HepG2 (cell line): ENCODE measurements around the gene SSBP2. TPM values are rescaled to one million over a fixed set of nuclear protein-coding genes. Genes with fewer than 3 reads are reported as not detected.

Source experiments
- ATAC-seq: fragments of 200-7000 bp; cut with Tn5 transposase; 3 replicates; pipeline ENCODE4 v1.9.1; 2020; ENCODE audit warnings: mild to moderate bottlenecking, moderate library complexity
- BruUV-seq: library from RNA; stranded (reverse); fragments of 400-500 nt; replicated peaks from 2 replicates; lab custom pipeline; 2021; lab: Mats Ljungman, UMichigan
- CTCF ChIA-PET: fragments of 300-600 bp; formaldehyde crosslinking; extraction: SDS; loops from one replicate; lab custom pipeline; 2021; ENCODE audit warnings: low total read pairs, inconsistent platforms, low intra/inter-chr PET ratio; lab: Yijun Ruan, JAX
- POLR2A ChIA-PET: fragments of 350-600 bp; sonication (Branson Sonifier 250); formaldehyde crosslinking; loops from one replicate; lab custom pipeline; 2020; ENCODE audit warnings: antibody characterized with exemption, inconsistent platforms; lab: Yijun Ruan, JAX
- DNase-seq: peaks from one replicate; pipeline ENCODE4 v3.0.0-alpha.2; 2015; ENCODE audit warnings: low spot score
- FAIRE-seq: peaks from 3 replicates; lab custom pipeline; 2011; peaks lifted over from hg19 to GRCh38; lab: Jason Lieb, UNC
- H2AFZ ChIP-seq: one replicate; pipeline ENCODE4 v1.6.1; 2011; ENCODE audit warnings: low read length, inconsistent platforms
- H3K27ac ChIP-seq: fragments of 300-600 bp; 3 replicates; pipeline ENCODE4 v1.8.0; 2011; ENCODE audit warnings: mixed run types, mild to moderate bottlenecking, mixed read lengths, low read length, inconsistent platforms; ENCODE audit not compliant: insufficient read depth; ENCODE audit errors: extremely low read length
- H3K27me3 ChIP-seq, 2 experiments: fragments of 200-600 bp in 1 of 2; 2 replicates in 1 of 2; 3 replicates in 1 of 2; pipeline versions ENCODE4 v1.6.0 to v1.8.0; 2011; ENCODE audit warnings: low read length in 2 of 2, mild to moderate bottlenecking in 2 of 2, moderate library complexity in 2 of 2, inconsistent platforms in 1 of 2; ENCODE audit not compliant: insufficient read depth in 2 of 2, control insufficient read depth in 1 of 2
- H3K36me3 ChIP-seq, 2 experiments: fragments of 200-600 bp in 1 of 2; replicated peaks in 1 of 2; 2 replicates in 1 of 2; 3 replicates in 1 of 2; pipeline versions ENCODE4 v1.5.1 to v1.8.0; 2011; ENCODE audit warnings: low read length in 2 of 2, inconsistent platforms in 1 of 2; ENCODE audit not compliant: insufficient read depth in 2 of 2, control insufficient read depth in 1 of 2
- H3K4me1 ChIP-seq: 2 replicates; pipeline ENCODE4 v1.5.1; 2012; ENCODE audit warnings: low read length, inconsistent platforms; ENCODE audit not compliant: insufficient read depth
- H3K4me2 ChIP-seq: 2 replicates; pipeline ENCODE4 v1.6.0; 2011; ENCODE audit warnings: low read depth, low read length, inconsistent platforms
- H3K4me3 ChIP-seq, 3 experiments: fragments of 200-600 bp in 1 of 3; sonication (generic), shearing (Covaris generic) in 1 of 3; replicated peaks in 1 of 3; 2 replicates each; pipeline ENCODE4 v1.5.1; 2011 to 2016; ENCODE audit warnings: low read length in 3 of 3, inconsistent platforms in 2 of 3, low read depth in 2 of 3, mild to moderate bottlenecking in 2 of 3, control low read depth in 1 of 3, mixed read lengths in 1 of 3; ENCODE audit not compliant: insufficient read depth in 1 of 3
- H3K79me2 ChIP-seq: one replicate; pipeline ENCODE4 v1.6.1; 2011; ENCODE audit warnings: low read length, inconsistent platforms; ENCODE audit not compliant: insufficient read depth
- H3K9ac ChIP-seq: 2 replicates; pipeline ENCODE4 v1.6.0; 2011; ENCODE audit warnings: mild to moderate bottlenecking, low read depth, low read length, inconsistent platforms; ENCODE audit not compliant: insufficient read depth
- H3K9me3 ChIP-seq: 2 replicates; pipeline ENCODE4 v1.5.1; 2012; ENCODE audit warnings: mild to moderate bottlenecking, low read length
- H4K20me1 ChIP-seq: 2 replicates; pipeline ENCODE4 v1.6.0; 2011; ENCODE audit warnings: inconsistent platforms, mild to moderate bottlenecking, low read length, moderate library complexity; ENCODE audit not compliant: insufficient read depth
- ATF7 ChIP-seq, 2 experiments: fragments of 450-650 bp in 1 of 2; sonication (generic) in 1 of 2; formaldehyde crosslinking in 1 of 2; IDR thresholded peaks; 2 replicates each; pipeline versions ENCODE4 v1.4.0 to v1.6.1; 2016 to 2020; ENCODE audit warnings: antibody characterized with exemption in 1 of 2, mild to moderate bottlenecking in 1 of 2, missing genetic modification reagents in 1 of 2
- ATF7-NPFF ChIP-seq: sonication (generic); formaldehyde crosslinking; IDR thresholded peaks from 2 replicates; pipeline ENCODE4 v1.8.1; 2023; ENCODE audit warnings: mild to moderate bottlenecking, low read depth, missing genetic modification reagents, moderate library complexity
- CHD4 ChIP-seq: fragments of 200-600 bp; sonication (generic); IDR thresholded peaks from 2 replicates; pipeline ENCODE4 v1.7.0; 2017; ENCODE audit warnings: mild to moderate bottlenecking, low read length, borderline replicate concordance
- DMAP1 ChIP-seq: IDR thresholded peaks from 2 replicates; pipeline ENCODE4 v1.6.1; 2016
- ELF1 ChIP-seq: sonication (generic); formaldehyde crosslinking; IDR thresholded peaks from 2 replicates; pipeline ENCODE4 v1.4.0; 2020; ENCODE audit warnings: missing genetic modification reagents
- FLYWCH1 ChIP-seq: sonication (generic); formaldehyde crosslinking; IDR thresholded peaks from 2 replicates; pipeline ENCODE4 v1.8.1; 2023; ENCODE audit warnings: mild to moderate bottlenecking, missing genetic modification reagents
- NR2F6 ChIP-seq, 2 experiments: IDR thresholded peaks; 2 replicates each; pipeline ENCODE4 v1.6.1; 2016; ENCODE audit warnings: antibody characterized with exemption in 1 of 2, mild to moderate bottlenecking in 1 of 2
- SALL1 ChIP-seq: sonication (generic); formaldehyde crosslinking; IDR thresholded peaks from 2 replicates; pipeline ENCODE4 v1.8.0; 2022; ENCODE audit warnings: mild to moderate bottlenecking, missing genetic modification reagents
- YEATS2 ChIP-seq: sonication (generic); formaldehyde crosslinking; IDR thresholded peaks from 2 replicates; pipeline ENCODE4 v1.4.0; 2020; ENCODE audit warnings: missing genetic modification reagents, borderline replicate concordance
- ZKSCAN1 ChIP-seq: fragments of 150-350 bp; IDR thresholded peaks from 2 replicates; pipeline ENCODE4 v1.6.1; 2014; ENCODE audit warnings: low read length
- ZNF432 ChIP-seq: sonication (generic); formaldehyde crosslinking; IDR thresholded peaks from 2 replicates; pipeline ENCODE4 v1.5.0; 2020; ENCODE audit warnings: missing genetic modification reagents, mild to moderate bottlenecking, borderline replicate concordance
- ZNF564 ChIP-seq: sonication (generic); formaldehyde crosslinking; IDR thresholded peaks from 2 replicates; pipeline ENCODE4 v1.8.1; 2023; ENCODE audit warnings: mild to moderate bottlenecking, missing genetic modification reagents
- ZNF670 ChIP-seq: sonication (generic); formaldehyde crosslinking; IDR thresholded peaks from 2 replicates; pipeline ENCODE4 v1.8.0; 2022; ENCODE audit warnings: mild to moderate bottlenecking, missing genetic modification reagents, borderline replicate concordance
- WGBS: methylation state at CpG from one replicate; pipeline ENCODE4 v1.1.6; 2017; ENCODE audit warnings: low lambda C conversion rate; 5-methylcytosine and 5-hydroxymethylcytosine counted together
- in situ Hi-C: cut with HindIII; loops from 2 replicates; pipeline ENCODE4 v1.10.0; 2017; ENCODE audit warnings: low pct_unique_long_range_greater_than_20kb; ENCODE audit not compliant: extremely low pct_ligation_motif_present
- intact Hi-C: fragments of 100-400 bp; cut with micrococcal nuclease; formaldehyde crosslinking; loops from one replicate; pipeline ENCODE4 v1.10.0; 2022; ENCODE audit not compliant: unreplicated experiment
- polyA plus RNA-seq, 8 experiments: library from polyadenylated mRNA; depleted of rRNA in 3 of 8; stranded (reverse) in 7 of 8; unstranded in 1 of 8; fragments of >200 nt; fragmentation: Illumina TruSeq in 4 of 8; extraction: Trizol in 4 of 8; gene quantifications; 2 replicates each; pipeline versions ENCODE4 v1.2.1 to v1.2.3, GENCODE V29; 2011 to 2016; ENCODE audit warnings: low read depth in 4 of 8, missing spikeins in 1 of 8, mixed read lengths in 1 of 8; ENCODE audit not compliant: insufficient read depth in 1 of 8
- total RNA-seq, 5 experiments: library from RNA; depleted of rRNA; stranded (reverse); fragments of >200 nt; fragmentation: Illumina TruSeq; extraction: Trizol; gene quantifications; 2 replicates each; pipeline ENCODE4 v1.2.3, GENCODE V29; 2016; ENCODE audit warnings: low read depth in 1 of 5
- TF ChIP-seq, protein P1 (sequence below): sonication (generic); formaldehyde crosslinking; IDR thresholded peaks from 2 replicates; pipeline ENCODE4 v1.4.0; 2020; ENCODE audit warnings: missing genetic modification reagents
- TF ChIP-seq, protein P2 (sequence below): sonication (generic); formaldehyde crosslinking; IDR thresholded peaks from 2 replicates; pipeline ENCODE4 v1.8.0; 2022; ENCODE audit warnings: missing genetic modification reagents, low read depth, mild to moderate bottlenecking, borderline replicate concordance
- TF ChIP-seq, protein P3 (sequence below): sonication (generic); formaldehyde crosslinking; IDR thresholded peaks from 2 replicates; pipeline ENCODE4 v1.8.0; 2022; ENCODE audit warnings: low read depth, missing genetic modification reagents

SSBP2 gene
- total and polyA plus RNA-seq, 2 of the 13 experiments (the other 11 are each of a cell fraction or from before 2014, with no cell fraction given): 0.16 TPM; not detected in 1

DNA sequence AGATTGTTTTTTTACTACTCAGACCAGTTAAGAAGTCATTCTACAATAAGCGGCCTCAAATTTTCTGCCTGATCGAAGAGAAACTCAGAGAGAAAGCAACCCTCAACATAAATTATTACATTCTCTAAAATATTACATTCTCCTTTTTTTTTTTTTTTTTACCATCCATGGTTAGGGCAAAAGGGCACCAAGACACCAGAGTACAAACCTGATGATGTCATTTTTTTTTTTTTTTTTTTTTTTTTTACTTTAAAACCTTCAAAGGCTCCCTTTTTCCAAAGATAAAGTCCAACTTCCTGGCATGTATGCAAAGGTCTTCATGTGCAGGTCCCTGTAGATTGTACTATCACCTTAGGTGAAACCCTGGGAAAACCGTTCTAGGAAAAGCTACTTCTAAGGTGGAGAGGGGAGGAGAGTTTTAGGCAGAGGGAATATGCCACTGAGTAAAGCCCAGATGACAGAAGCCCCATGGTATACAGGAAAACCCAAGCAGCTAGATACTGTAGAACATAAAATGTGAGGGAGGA lies 104.4 kb downstream of the SSBP2 start:
- no peaks in the 10 kb centered on the region for H4K20me1 ChIP-seq
- POLR2A ChIA-PET: no interaction called here
- no peaks in the 10 kb centered on the region for H3K36me3 ChIP-seq
- no peak overlapping the region for H3K4me2 ChIP-seq
- intact Hi-C loops (no loop called here), in situ Hi-C loops (no loop called here)
- no peak overlapping the region for H3K9ac ChIP-seq
- BruUV-seq: no TSS peak
- WGBS: 7% methylated on average over 3 of the region's 3 CpGs
- CTCF ChIA-PET: no interaction called here
- TF ChIP-seq ZNF564 (CRISPR knock-in tag): no peak
- peak; percentile 78 for TF ChIP-seq ATF7 (IDR thresholded peaks at IDR 0.05)
- no peak for TF ChIP-seq ATF7 (CRISPR knock-in tag; IDR thresholded peaks at IDR 0.05)
- ATAC-seq (no peak), DNase-seq (no peak), FAIRE-seq (no peak)
- H2AFZ ChIP-seq: no peak overlapping the region
- H3K79me2 ChIP-seq: no peaks in the 10 kb centered on the region
- no peak overlapping the region for H3K4me3 ChIP-seq
- H3K27me3 ChIP-seq: no peaks in the 10 kb centered on the region
- no peaks in the 10 kb centered on the region for H3K4me1 ChIP-seq
- H3K9me3 ChIP-seq: no peaks in the 10 kb centered on the region
- H3K27ac ChIP-seq: no peak overlapping the region

DNA sequence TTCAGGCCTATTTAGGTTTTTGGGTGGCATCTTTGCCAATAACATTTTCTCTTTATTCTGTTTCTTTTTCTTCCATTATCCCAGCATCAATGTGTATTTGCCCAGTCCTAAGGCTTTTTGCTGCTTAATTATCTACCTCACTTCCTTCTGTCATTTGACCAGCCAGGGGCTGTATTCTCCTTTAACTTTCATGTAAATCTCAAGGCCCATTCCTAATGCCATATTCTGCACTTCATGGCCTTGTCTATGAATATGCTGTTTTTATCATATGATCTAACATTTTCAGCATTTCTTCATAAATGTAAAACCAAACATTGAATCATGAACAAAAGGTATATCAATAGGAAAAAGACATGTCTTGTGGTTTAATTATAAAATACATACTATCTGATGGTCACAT lies 108.7 kb downstream of the SSBP2 start:
- H3K4me3 ChIP-seq: no peak overlapping the region
- no peak overlapping the region for H3K9ac ChIP-seq
- POLR2A ChIA-PET: no interaction called here
- intact Hi-C loops (no loop called here), in situ Hi-C loops (no loop called here)
- no peaks in the 10 kb centered on the region for H3K9me3 ChIP-seq
- no peaks in the 10 kb centered on the region for H3K79me2 ChIP-seq
- CTCF ChIA-PET: no interaction called here
- no peaks in the 10 kb centered on the region for H4K20me1 ChIP-seq
- no peak overlapping the region for H3K27ac ChIP-seq
- H3K4me2 ChIP-seq: no peak overlapping the region
- H3K36me3 ChIP-seq: no peaks in the 10 kb centered on the region
- BruUV-seq: no TSS peak
- ATAC-seq (no peak), FAIRE-seq (no peak), DNase-seq (no peak)
- no peaks in the 10 kb centered on the region for H3K27me3 ChIP-seq
- H3K4me1 ChIP-seq: no peaks in the 10 kb centered on the region
- H2AFZ ChIP-seq: no peak overlapping the region
- TF ChIP-seq, protein P1, sequence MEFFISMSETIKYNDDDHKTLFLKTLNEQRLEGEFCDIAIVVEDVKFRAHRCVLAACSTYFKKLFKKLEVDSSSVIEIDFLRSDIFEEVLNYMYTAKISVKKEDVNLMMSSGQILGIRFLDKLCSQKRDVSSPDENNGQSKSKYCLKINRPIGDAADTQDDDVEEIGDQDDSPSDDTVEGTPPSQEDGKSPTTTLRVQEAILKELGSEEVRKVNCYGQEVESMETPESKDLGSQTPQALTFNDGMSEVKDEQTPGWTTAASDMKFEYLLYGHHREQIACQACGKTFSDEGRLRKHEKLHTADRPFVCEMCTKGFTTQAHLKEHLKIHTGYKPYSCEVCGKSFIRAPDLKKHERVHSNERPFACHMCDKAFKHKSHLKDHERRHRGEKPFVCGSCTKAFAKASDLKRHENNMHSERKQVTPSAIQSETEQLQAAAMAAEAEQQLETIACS (CRISPR knock-in tag): no peak
- TF ChIP-seq ZKSCAN1: no peak
- no peak for TF ChIP-seq ATF7-NPFF (CRISPR knock-in tag)
- no peak for TF ChIP-seq NR2F6 (IDR thresholded peaks at IDR 0.05)
- no peak for TF ChIP-seq NR2F6 (CRISPR knock-in tag; IDR thresholded peaks at IDR 0.05)
- TF ChIP-seq, protein P2, sequence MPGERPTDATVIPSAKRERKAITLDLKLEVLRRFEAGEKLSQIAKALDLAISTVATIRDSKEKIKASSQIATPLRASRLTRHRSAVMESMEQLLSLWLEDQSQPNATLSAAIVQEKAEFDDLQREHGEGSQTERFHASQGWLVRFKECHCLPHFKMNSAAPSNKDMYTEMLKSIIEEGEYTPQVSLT: no peak
- no peak for TF ChIP-seq CHD4
- TF ChIP-seq FLYWCH1 (CRISPR knock-in tag): no peak
- TF ChIP-seq ZNF670 (CRISPR knock-in tag): no peak
- TF ChIP-seq ZNF432: no peak
- TF ChIP-seq YEATS2 (CRISPR knock-in tag): no peak
- TF ChIP-seq, protein P3, sequence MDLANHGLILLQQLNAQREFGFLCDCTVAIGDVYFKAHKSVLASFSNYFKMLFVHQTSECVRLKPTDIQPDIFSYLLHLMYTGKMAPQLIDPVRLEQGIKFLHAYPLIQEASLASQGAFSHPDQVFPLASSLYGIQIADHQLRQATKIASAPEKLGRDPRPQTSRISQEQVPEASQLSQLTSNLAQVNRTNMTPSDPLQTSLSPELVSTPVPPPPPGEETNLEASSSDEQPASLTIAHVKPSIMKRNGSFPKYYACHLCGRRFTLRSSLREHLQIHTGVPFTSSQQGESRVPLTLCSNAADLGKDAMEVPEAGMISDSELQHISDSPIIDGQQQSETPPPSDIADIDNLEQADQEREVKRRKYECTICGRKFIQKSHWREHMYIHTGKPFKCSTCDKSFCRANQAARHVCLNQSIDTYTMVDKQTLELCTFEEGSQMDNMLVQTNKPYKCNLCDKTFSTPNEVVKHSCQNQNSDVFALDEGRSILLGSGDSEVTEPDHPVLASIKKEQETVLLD (CRISPR knock-in tag): no peak
- no peak for TF ChIP-seq DMAP1 (CRISPR knock-in tag)
- no peak for TF ChIP-seq ELF1
- no peak for TF ChIP-seq SALL1 (CRISPR knock-in tag)
